ENCODE measurements around the gene MCM10.

MCM10 gene

GRCh38 chr10:13167568-13167967 lies 6.2 kb downstream of the MCM10 start:
- no peak for DNase-seq

DNA sequence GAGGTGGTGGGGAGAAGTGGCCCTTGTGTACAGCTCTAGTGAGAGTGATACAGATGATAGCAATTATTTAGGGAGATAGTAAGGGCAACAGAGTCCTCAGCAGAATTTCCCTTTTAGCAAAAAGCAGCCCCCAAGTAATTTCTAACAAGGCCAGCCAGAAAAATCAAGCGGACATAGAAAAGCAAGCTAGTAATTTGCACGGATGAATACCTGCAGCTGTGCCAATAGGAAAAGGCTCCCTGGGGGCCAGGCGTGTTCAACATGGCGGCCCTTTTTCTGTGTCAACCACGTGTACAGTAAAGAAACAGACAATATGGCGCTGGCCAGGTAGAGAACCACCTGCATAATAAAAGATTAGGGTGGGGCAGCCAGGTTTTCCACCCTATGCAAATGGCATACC lies 7.4 kb downstream of the MCM10 start:
- DNase-seq, result no peak

DNA sequence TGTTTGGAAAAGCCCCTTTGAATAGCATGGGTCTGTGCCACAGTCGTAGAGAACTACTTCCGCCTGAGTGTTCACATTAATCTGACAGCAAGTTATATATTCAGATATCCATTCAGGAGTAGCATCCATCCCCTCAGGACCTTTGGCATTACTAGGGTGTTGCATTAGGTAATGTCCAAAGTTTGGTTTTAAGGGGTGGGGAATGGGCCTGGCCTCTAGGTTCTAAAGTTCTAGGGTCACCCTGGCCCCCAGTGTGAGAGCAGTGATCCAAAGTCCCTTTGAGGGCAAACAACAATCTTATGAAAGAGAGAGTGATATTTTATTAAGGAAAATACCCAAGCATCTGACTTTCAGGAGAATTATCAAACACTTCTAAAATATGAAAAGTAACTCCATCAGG lies 12.3 kb downstream of the MCM10 start:
- no peak for DNase-seq

GRCh38 chr10:13180788-13181187 lies 19.4 kb downstream of the MCM10 start:
- no peak for DNase-seq

DNA sequence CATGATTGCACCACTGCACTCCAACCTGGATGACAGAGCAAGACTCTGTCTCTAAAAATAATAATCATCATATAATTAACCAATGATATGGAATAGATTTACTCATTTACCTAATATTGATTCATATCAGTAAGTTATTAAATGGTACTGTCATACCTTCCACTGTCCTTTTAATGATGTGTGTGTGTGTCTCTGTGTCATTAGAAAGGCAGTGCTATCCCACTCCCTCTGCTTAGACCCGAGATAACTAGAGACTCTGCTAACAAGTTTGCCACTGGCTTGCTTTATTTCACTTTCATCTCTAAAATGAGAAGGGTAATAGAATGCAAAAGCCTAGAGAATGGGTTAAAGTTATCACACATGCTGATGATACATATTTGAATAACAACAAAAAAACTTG lies 21.1 kb downstream of the MCM10 start:
- no peak for DNase-seq

- DNase-seq, result no peak
These were observed 22.3 kb downstream of the MCM10 start for GRCh38 chr10:13183625-13184024.

DNA sequence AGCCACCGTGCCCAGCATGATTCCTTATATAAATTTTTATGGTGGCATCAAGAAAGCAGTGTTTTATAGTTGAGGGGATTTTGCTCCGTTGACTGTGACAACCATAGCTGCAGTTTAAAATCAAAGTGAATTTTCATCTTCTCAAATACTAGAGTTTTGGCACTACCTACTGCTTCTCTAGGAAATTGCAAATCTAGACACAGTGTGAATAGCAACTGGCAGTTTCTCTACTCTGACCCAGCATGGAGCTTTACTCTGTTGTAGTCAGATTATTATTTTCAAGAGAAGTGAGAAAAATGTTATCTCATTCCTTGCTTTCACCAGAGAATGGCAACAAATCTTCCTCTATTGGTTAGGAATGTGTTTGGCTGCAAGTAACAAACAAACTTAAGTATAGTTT lies 22.9 kb downstream of the MCM10 start:
- DNase-seq, result no peak

DNA sequence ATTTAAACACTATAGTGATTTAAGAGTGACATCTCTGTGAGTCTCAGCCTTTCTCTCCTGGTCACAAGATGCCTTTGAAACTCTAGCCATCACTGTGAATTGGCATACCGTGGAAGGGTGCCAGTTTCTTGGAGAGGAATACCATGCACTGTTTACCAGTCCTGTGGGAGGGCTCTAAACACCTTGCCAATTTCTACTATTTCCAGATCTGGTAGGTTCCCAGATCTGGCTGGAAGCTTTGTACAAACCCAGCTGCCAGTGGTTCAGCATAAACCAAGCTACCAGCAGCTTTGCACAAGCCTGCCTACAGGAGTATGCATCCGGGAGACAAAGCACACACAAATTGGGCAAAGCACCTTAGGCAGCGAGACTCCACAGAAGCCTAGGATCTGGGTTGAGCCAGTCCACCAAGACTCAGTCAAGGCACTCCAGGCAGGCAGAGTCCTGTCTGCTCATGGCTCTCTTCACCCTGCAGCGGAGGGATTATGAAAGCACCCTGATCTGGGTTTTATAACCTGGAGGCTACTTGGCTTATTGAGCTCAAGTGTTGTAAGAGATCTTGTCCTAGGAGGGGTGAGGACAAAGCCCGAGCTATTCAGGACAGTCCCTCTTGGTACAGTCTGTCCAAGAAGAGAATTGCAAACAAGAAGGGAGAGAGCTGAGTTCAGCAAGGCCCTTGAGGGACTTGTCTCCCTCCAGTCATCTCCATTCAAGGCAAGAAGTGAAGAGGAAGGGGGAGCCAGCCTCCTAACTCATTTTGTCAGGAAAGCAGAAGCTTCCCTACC lies 23.6 kb downstream of the MCM10 start:
- DNase-seq, result peak; percentile 13

GRCh38 chr10:13187135-13187534 lies 25.8 kb downstream of the MCM10 start:
- DNase-seq, result no peak

DNA sequence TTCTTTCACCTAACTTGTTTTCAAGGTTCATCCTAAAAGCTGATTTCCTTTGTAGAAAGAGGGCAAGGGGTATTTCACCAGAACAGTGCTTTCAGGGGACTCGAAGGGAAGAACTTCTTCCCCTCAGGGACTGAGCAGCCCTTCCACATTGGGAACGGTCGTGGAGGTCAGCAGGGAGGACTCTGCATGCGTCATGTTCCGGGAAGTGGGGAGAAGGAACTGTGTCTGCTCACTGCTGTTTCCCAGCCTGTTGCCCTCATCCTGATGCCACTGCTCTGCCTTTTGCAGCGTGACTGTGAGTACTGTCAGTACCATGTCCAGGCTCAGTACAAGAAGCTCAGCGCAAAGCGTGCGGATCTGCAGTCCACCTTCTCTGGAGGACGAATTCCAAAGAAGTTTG lies 27.2 kb downstream of the MCM10 start:
- no peak for DNase-seq

DNA sequence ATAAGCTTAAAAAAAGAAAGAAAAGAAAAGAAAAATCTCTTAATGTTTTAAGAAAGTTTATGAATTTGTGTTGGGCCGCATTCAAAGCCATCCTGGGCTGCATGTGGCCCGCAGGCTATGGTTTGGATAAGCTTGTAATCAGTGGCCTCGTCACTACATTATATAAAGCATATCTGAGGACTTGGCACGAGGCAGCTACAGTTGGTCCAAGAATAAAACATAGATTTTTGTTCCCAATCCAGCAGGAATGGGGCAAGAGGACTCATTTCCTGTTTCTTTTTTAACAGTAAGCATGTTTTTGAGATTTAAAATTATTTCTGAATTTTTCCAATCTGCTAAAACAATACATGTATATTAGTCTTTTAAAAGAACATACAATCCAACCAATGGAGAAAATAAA lies 28.6 kb downstream of the MCM10 start:
- no peak for DNase-seq

DNA sequence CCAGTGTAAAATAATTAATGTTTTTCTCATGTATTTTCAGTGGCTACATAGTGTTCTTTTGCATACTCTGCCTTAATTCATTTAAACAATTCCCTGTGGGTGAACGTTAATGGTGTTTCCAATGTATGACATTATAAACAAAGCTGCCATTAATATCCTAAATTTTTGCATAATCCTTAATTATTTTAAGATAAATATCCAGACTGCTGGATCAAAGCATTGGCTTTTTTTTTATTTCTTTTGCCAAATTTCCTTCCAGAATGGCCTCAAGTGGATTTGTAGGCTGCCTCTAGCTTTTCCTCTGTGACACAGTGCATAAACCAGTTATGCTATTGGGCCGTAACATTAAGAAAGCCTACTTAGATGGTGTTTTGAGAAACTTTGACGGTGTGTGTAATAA lies 29.5 kb downstream of the MCM10 start:
- no peak for DNase-seq

DNA sequence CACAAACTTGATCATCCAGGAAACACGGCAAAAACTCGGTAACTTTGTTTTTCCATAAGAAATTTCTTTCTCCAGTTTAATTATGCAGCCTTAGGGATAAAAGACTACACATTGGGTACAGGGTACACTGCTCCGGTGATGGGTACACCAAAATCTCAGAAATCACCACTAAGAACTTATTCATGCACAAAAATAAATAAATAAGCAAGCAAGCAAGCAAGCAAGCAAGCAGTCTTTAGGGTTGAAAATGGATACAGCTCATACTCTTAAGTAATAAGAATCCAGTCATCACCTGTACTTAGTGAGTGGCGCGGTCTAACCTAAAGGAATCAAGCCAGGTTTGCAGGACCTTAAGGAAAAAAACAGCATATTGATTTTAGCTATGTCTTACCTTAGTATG lies 30.0 kb downstream of the MCM10 start:
- DNase-seq, result no peak

- no peak for DNase-seq
These were observed 32.3 kb downstream of the MCM10 start for GRCh38 chr10:13193637-13194036.

DNA sequence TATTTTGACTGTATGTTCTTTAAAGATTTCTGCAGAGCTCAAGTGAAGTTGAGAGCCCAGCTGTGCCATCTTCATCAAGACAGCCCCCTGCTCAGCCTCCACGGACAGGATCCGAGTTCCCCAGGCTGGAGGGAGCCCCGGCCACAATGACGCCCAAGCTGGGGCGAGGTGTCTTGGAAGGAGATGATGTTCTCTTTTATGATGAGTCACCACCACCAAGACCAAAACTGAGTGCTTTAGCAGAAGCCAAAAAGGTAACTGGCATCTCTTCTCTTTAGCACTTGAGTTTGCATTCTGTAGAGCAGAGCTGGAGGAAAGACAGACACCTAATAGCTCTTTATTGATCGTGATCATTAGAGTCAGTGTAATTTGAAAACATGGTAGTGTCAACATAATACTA lies 33.7 kb downstream of the MCM10 start:
- DNase-seq, result no peak

DNA sequence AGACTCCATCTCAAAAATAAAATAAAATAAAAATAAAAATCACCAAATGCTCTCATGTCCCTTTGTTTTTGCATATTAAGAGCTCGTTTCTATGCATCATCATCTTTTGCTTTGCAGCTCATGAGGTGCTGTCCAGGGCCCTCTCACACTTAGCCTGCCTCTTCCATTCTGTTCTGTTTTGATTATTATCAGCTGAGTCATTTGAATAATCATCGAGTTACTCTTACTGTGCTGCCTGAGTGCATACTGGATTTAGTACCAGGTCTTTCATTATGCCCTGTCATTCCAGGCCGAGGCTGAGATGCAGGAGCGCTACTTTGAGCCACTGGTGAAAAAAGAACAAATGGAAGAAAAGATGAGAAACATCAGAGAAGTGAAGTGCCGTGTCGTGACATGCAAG lies 39.8 kb downstream of the MCM10 start:
- DNase-seq, result no peak

- no peak for DNase-seq
These were observed 44.7 kb downstream of the MCM10 start for GRCh38 chr10:13206091-13206490.

DNA sequence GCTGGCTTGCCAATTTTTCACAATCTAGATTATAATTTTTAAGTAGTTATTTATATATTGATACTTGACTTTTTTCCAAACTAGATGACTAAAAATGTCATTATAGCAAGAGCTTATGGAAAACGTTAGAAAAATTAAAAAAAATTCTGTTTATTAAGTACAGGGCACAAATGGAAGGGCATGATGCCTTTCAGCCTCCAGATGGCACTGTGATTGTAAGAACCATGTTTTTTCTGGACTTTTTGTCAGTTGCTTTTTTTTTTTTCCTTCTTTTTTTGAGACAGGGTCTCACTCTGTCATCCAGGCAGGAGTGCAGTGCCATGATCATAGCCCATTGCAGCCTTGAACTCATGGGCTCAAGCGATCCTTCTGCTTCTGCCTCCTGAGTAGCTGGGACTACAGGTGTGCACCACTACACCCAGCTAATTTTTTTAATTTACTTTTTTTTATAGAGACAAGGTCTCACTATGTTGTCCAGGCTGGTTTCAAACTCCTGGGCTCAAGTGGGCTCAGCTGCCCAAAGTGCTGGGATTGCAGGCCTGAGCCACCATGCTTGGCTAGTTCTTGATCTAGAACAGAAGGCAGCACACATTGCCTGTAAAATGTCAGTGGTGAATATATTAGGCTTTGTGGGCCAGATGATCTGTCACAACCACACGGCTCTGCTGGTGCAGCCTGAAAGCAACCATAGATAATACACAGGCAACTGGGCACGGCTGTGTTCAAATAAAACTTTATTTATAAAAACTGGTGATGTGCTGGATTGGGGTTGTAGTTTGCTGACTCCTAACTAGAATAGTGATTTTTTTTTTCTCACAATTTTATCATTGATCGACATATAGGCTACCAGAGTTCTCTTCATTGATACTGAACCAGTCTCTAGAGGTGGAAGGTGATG lies 45.4 kb downstream of the MCM10 start:
- DNase-seq, result no peak

- no peak for DNase-seq
These were observed 51.8 kb downstream of the MCM10 start for GRCh38 chr10:13213163-13213562.

DNA sequence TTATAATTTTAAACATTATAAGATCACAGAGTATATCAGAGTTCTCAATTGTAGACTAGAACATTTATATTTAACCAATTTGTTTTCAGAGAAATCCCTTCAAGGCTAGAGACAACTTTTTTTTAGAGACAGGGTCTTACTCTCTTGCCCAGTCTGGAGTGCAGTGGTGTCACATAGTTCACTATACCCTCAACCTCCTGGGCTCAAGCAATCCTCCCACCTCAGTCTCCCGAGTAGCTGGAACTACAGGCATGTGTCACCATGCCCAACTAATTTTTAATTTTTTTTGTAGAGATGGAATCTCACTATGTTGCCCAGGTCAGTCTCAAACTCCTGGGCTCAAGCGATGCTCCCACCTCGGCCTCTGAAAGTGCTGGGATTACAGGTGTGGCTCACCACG lies 57.5 kb downstream of the MCM10 start:
- DNase-seq, result no peak

- no peak for DNase-seq
These were observed 58.6 kb downstream of the MCM10 start for GRCh38 chr10:13219685-13220670.

DNA sequence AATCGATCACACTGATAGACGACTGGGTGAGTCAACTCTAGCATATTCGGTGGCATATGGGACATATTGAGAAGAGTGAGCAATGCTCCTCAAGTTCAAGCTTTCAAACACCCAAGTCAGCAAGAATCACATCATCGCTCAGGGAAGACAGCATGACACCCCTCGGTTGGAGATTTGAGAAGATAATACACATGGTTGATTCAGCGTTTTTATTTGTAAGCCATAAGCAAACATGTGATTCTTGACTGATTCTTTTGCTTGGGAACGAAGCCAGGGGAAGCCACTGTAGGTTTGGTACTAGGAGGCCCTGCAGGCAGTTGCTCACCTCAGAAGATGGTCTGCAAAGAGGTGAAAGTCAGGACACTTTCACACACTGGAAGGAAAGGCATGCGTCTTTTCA lies 60.2 kb downstream of the MCM10 start:
- DNase-seq, result no peak

DNA sequence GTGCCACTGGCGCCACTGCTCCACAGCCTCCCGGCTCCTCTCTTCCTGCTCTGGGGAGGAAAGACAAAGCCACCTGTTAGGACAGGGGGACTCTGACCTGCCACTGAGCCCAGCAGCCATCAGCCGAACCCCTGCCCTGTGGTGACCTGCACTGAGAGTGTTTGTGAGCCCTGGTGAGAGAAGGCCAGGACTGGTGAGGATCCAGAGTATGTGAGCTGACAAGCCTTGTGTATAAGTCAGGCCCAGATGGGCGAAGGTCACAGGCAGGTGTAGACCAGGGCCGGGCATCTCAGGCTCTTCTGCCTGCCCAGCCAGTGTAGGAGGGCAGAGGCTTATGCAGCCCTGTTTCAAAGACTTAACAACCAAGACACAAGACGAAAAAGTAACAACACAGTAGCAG lies 60.8 kb downstream of the MCM10 start:
- DNase-seq, result no peak

Measured in NCI-H1105 treated with DMSO at 0.1 percent for 48 hours (cell line).